ENCODE measurements around the gene CYP26A1. TPM values are rescaled to one million over a fixed set of nuclear protein-coding genes. Genes with fewer than 3 reads are reported as not detected.

Gene CYP26A1
- total and polyA plus RNA-seq, 2 experiments from 2014 or later, result 1.2 to 1.8 TPM

DNA sequence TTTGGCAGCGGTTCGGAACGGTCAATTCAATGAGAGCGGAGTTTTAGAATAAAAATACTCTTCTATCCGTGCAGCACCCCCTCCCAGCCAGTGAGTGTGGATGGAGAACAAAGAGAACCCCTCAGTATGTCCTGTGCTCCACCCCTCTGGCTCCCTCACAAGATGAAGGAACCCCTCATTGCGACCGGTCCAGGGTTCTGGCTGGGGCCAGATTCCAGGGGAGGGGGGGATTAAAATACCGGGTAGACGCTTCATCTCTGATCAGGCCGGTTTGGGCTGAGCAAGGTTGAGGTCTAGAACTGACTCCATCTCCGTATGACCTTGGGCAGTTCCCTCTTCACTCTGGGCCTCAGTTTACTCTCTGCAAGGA is 7.2 kb upstream of the CYP26A1 start:
- H3K9me2 ChIP-seq (ENCODE audit: insufficient read depth), result no peaks in the 10 kb centered on the region
- H3K36me3 Mint-ChIP-seq (ENCODE audit: low read depth), result no peaks in the 10 kb centered on the region; the same call in 2 of the 3 replicates
- TF ChIP-seq POLR2AphosphoS5 (IDR thresholded peaks at IDR 0.05; ENCODE audit: low read depth), result no peak
- peak; percentile 58 for TF ChIP-seq EZH2 (IDR thresholded peaks at IDR 0.05; ENCODE audit: low read depth, unreplicated experiment)
- TF ChIP-seq ZNF462 (CRISPR knock-in tag; IDR thresholded peaks at IDR 0.05), result no peak
- H3K4me2 ChIP-seq, result peak overlapping the region; percentile 79
- H3K4me1 ChIP-seq (ENCODE audit: insufficient read depth), result peaks cover 29% of the 10 kb centered on the region; the same call in 1 of the 2 replicates
- peaks cover 50% of the 10 kb centered on the region for H3K4me1 Mint-ChIP-seq
- no peaks in the 10 kb centered on the region for H3K36me3 ChIP-seq (ENCODE audit: insufficient read depth)
- peak overlapping the region; percentile 55; the same call in 1 of the 2 replicates for H3K4me3 ChIP-seq
- H3K4me3 Mint-ChIP-seq, result peak overlapping the region; percentile 50
- no peak overlapping the region for H3K27ac ChIP-seq (ENCODE audit: low read depth)
- peaks cover 34% of the 10 kb centered on the region for H3F3A ChIP-seq (replicated peaks; ENCODE audit: low read depth)
- H2AFZ ChIP-seq, result no peak overlapping the region
- no peaks in the 10 kb centered on the region; the same call in 2 of the 3 replicates for H3K9me3 Mint-ChIP-seq
- peaks cover 98% of the 10 kb centered on the region for H3K27me3 Mint-ChIP-seq (ENCODE audit: insufficient read depth, low read depth, poor library complexity)
- H3K27ac Mint-ChIP-seq, result no peak overlapping the region
- no peaks in the 10 kb centered on the region for H3K79me2 ChIP-seq (replicated peaks; ENCODE audit: insufficient read depth)
- peaks cover 100% of the 10 kb centered on the region for H3K27me3 ChIP-seq (ENCODE audit: insufficient read depth)
- DNase-seq (ENCODE audit: low spot score), result no peak
- H4K20me1 ChIP-seq (replicated peaks; ENCODE audit: insufficient read depth), result peaks cover 21% of the 10 kb centered on the region
- no peak for ATAC-seq

GRCh38 chr10:93067443-93068365 is 6.0 kb upstream of the CYP26A1 start:
- H3K36me3 ChIP-seq (ENCODE audit: insufficient read depth), result no peaks in the 10 kb centered on the region
- Mint-ChIP-seq H3K27me3 (ENCODE audit: insufficient read depth, low read depth, poor library complexity) (peaks cover 98% of the 10 kb centered on the region), H3K27ac (no peak overlapping the region), H3K4me3 (peak overlapping the region; percentile 67), H3K9me3 (no peaks in the 10 kb centered on the region; the same call in 2 of the 3 replicates), H3K4me1 (peaks cover 49% of the 10 kb centered on the region), H3K36me3 (ENCODE audit: low read depth) (no peaks in the 10 kb centered on the region; the same call in 2 of the 3 replicates)
- peak overlapping the region; percentile 82 for H3K4me2 ChIP-seq
- no peaks in the 10 kb centered on the region for H3K79me2 ChIP-seq (replicated peaks; ENCODE audit: insufficient read depth)
- H3K27me3 ChIP-seq (ENCODE audit: insufficient read depth), result peaks cover 100% of the 10 kb centered on the region
- peak overlapping the region; percentile 88; the same call in 1 of the 2 replicates for H2AFZ ChIP-seq
- H4K20me1 ChIP-seq (replicated peaks; ENCODE audit: insufficient read depth), result peaks cover 21% of the 10 kb centered on the region
- no peaks in the 10 kb centered on the region for H3K9me2 ChIP-seq (ENCODE audit: insufficient read depth)
- DNase-seq (ENCODE audit: low spot score) (no peak), ATAC-seq (no peak)
- H3K4me1 ChIP-seq (ENCODE audit: insufficient read depth), result peaks cover 37% of the 10 kb centered on the region; the same call in 1 of the 2 replicates
- TF ChIP-seq ZNF114 (CRISPR knock-in tag; IDR thresholded peaks at IDR 0.05), result no peak
- peak; percentile 86 for TF ChIP-seq EZH2 (IDR thresholded peaks at IDR 0.05; ENCODE audit: low read depth, unreplicated experiment)
- no peak overlapping the region for H3K27ac ChIP-seq (ENCODE audit: low read depth)
- H3K4me3 ChIP-seq, result peak overlapping the region; percentile 54
- H3F3A ChIP-seq (replicated peaks; ENCODE audit: low read depth), result peaks cover 35% of the 10 kb centered on the region

All from GM23338 (cell line).